ENCODE results near the gene PRKN. TPM values are rescaled to one million over a fixed set of nuclear protein-coding genes. Genes with fewer than 3 reads are reported as not detected.

The PRKN gene
- total RNA-seq, 1 donor from 2014 or later: 2.8 TPM

DNA sequence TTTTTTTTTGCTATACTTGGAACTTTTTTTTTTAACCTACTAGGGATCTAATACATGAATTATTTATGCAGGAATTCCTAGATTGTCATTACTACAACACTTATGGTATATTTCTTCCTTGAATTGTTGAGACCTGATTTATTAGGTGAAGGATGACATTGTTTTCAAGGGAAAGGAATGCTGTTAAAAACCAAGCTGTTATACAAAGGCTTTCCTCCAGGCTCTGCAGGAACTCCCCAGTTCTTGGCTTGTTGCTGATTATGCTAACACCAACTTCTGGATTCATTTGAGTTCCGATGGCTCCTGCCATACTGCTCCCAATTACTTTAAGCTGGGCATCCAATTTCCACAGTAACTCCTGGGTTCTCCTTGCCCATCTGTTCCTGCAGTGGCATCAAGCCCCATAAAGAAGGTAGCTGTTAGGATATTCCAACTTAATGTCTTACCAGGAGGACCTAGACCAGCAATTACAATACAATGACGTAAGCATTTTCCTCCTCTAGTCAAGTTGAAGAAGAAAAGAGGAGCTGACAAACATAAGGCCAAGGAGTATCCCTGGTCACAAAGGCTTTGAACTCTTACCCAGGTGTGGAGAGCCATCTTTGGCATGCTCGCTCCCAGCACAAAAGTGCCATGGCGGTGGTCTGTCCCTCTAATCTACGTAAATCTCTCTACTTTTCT lies 1237.8 kb downstream of the PRKN start:
- H3K36me3 ChIP-seq: no peaks in the 10 kb centered on the region
- no peak overlapping the region for H2AFZ ChIP-seq (replicated peaks)
- no peak overlapping the region for H3K27ac Mint-ChIP-seq
- no peaks in the 10 kb centered on the region for H3F3A ChIP-seq (ENCODE audit: low read depth)
- H3K9ac ChIP-seq: no peak overlapping the region
- H3K4me3 Mint-ChIP-seq: no peak overlapping the region
- H3K4me1 ChIP-seq: peaks cover 9% of the 10 kb centered on the region
- H3K79me2 ChIP-seq (ENCODE audit: low read depth): no peaks in the 10 kb centered on the region
- DNase-seq (ENCODE audit: low spot score): no peak
- no peaks in the 10 kb centered on the region for H3K9me3 ChIP-seq (ENCODE audit: low read depth)
- H3K4me3 ChIP-seq: no peak overlapping the region
- no peaks in the 10 kb centered on the region for H3K9me3 Mint-ChIP-seq
- H3K27me3 Mint-ChIP-seq (ENCODE audit: insufficient read depth, low read depth): peaks cover 4% of the 10 kb centered on the region
- TF ChIP-seq EZH2 (IDR thresholded peaks at IDR 0.05) (no peak), EZH2phosphoT487 (IDR thresholded peaks at IDR 0.05) (no peak)
- TF ChIP-seq, protein P1, sequence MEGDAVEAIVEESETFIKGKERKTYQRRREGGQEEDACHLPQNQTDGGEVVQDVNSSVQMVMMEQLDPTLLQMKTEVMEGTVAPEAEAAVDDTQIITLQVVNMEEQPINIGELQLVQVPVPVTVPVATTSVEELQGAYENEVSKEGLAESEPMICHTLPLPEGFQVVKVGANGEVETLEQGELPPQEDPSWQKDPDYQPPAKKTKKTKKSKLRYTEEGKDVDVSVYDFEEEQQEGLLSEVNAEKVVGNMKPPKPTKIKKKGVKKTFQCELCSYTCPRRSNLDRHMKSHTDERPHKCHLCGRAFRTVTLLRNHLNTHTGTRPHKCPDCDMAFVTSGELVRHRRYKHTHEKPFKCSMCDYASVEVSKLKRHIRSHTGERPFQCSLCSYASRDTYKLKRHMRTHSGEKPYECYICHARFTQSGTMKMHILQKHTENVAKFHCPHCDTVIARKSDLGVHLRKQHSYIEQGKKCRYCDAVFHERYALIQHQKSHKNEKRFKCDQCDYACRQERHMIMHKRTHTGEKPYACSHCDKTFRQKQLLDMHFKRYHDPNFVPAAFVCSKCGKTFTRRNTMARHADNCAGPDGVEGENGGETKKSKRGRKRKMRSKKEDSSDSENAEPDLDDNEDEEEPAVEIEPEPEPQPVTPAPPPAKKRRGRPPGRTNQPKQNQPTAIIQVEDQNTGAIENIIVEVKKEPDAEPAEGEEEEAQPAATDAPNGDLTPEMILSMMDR (IDR thresholded peaks at IDR 0.05): no peak
- no peaks in the 10 kb centered on the region for H3K27me3 ChIP-seq
- H4K20me1 ChIP-seq (ENCODE audit: low read depth): no peaks in the 10 kb centered on the region
- no peak overlapping the region for H3K27ac ChIP-seq
- H3K4me1 Mint-ChIP-seq: peaks cover 6% of the 10 kb centered on the region
- H3K36me3 Mint-ChIP-seq: no peaks in the 10 kb centered on the region
- H3K4me2 ChIP-seq: no peak overlapping the region

- Histone ChIP-seq H3F3A (ENCODE audit: low read depth) (no peaks in the 10 kb centered on the region), H3K9me3 (ENCODE audit: low read depth) (no peaks in the 10 kb centered on the region), H3K79me2 (ENCODE audit: low read depth) (no peaks in the 10 kb centered on the region), H4K20me1 (ENCODE audit: low read depth) (no peaks in the 10 kb centered on the region), H3K4me1 (peaks cover 18% of the 10 kb centered on the region), H3K4me3 (no peak overlapping the region), H3K9ac (no peak overlapping the region), H3K36me3 (no peaks in the 10 kb centered on the region), H3K27me3 (no peaks in the 10 kb centered on the region), H2AFZ (replicated peaks) (no peak overlapping the region), H3K4me2 (no peak overlapping the region), H3K27ac (no peak overlapping the region)
- Mint-ChIP-seq H3K36me3 (no peaks in the 10 kb centered on the region), H3K4me1 (peaks cover 15% of the 10 kb centered on the region), H3K27ac (peak overlapping the region; percentile 0), H3K4me3 (no peak overlapping the region), H3K27me3 (ENCODE audit: insufficient read depth, low read depth) (peaks cover 4% of the 10 kb centered on the region), H3K9me3 (no peaks in the 10 kb centered on the region)
- TF ChIP-seq, protein P1 (IDR thresholded peaks at IDR 0.05): no peak
- TF ChIP-seq EZH2phosphoT487 (IDR thresholded peaks at IDR 0.05) (no peak), EZH2 (IDR thresholded peaks at IDR 0.05) (no peak)
- no peak for DNase-seq (ENCODE audit: low spot score)
Measured at GRCh38 chr6:161487694-161488093, 1239.9 kb downstream of the PRKN start.

- Histone ChIP-seq H3K4me3 (no peak overlapping the region), H3K4me2 (no peak overlapping the region), H3F3A (ENCODE audit: low read depth) (no peaks in the 10 kb centered on the region), H3K36me3 (no peaks in the 10 kb centered on the region), H3K27ac (no peak overlapping the region), H3K4me1 (peaks cover 23% of the 10 kb centered on the region), H3K9ac (no peak overlapping the region), H3K27me3 (no peaks in the 10 kb centered on the region), H3K9me3 (ENCODE audit: low read depth) (no peaks in the 10 kb centered on the region), H4K20me1 (ENCODE audit: low read depth) (no peaks in the 10 kb centered on the region), H3K79me2 (ENCODE audit: low read depth) (no peaks in the 10 kb centered on the region), H2AFZ (replicated peaks) (no peak overlapping the region)
- Mint-ChIP-seq H3K36me3 (no peaks in the 10 kb centered on the region), H3K27me3 (ENCODE audit: insufficient read depth, low read depth) (peaks cover 4% of the 10 kb centered on the region), H3K27ac (no peak overlapping the region), H3K9me3 (no peaks in the 10 kb centered on the region), H3K4me1 (peaks cover 20% of the 10 kb centered on the region), H3K4me3 (no peak overlapping the region)
- DNase-seq (ENCODE audit: low spot score): no peak
- TF ChIP-seq EZH2 (IDR thresholded peaks at IDR 0.05) (no peak), EZH2phosphoT487 (IDR thresholded peaks at IDR 0.05) (no peak)
- TF ChIP-seq, protein P1 (IDR thresholded peaks at IDR 0.05): no peak
Measured at GRCh38 chr6:161487217-161487531, 1240.4 kb downstream of the PRKN start.

Data from neural progenitor cell (in vitro differentiated cells).